ENCODE results near the gene ASXL2.

GRCh38 chr2:25758348-25758747 lies 119.9 kb downstream of the ASXL2 start:
- TF ChIP-seq YY1 (IDR thresholded peaks at IDR 0.05; ENCODE audit: insufficient read depth, insufficient read length) (no peak), SUZ12 (IDR thresholded peaks at IDR 0.05; ENCODE audit: extremely low read depth, insufficient read depth, insufficient read length) (no peak)

All from NT2/D1 (cell line).